A549 (cell line): ENCODE measurements around the gene SETD1B. TPM values are rescaled to one million over a fixed set of nuclear protein-coding genes. Genes with fewer than 3 reads are reported as not detected.

Experiments used
- ATAC-seq, 2 experiments: fragments of 200-7000 bp in 1 of 2; fragments of >200 bp in 1 of 2; cut with Nextera tagmentation in 1 of 2; cut with Tn5 transposase in 1 of 2; 3 replicates each; pipeline versions ENCODE4 v1.8.0 to v1.9.1; 2018 to 2020; ENCODE audit warnings: mild to moderate bottlenecking in 1 of 2, moderate library complexity in 1 of 2
- CTCF ChIA-PET: fragments of 300-600 bp; sonication (Branson Sonifier 250); formaldehyde crosslinking; extraction: SDS; loops from one replicate; lab custom pipeline; 2021; ENCODE audit warnings: antibody characterized with exemption, inconsistent platforms; lab: Yijun Ruan, JAX
- POLR2A ChIA-PET: fragments of 350-600 bp; formaldehyde crosslinking; extraction: SDS; loops from one replicate; lab custom pipeline; 2021; ENCODE audit warnings: antibody characterized with exemption, inconsistent platforms; lab: Yijun Ruan, JAX
- DNase-seq, 2 experiments: peaks; one replicate each; pipeline versions ENCODE4 v3.0.0 to v3.0.0-alpha.2; 2011 to 2016; ENCODE audit warnings: low read depth in 1 of 2, low spot score in 1 of 2
- FAIRE-seq: peaks from 2 replicates; lab custom pipeline; 2011; peaks lifted over from hg19 to GRCh38; lab: Jason Lieb, UNC
- H3K27ac ChIP-seq, 2 experiments: fragments of >200 bp; sonication (Bioruptor Twin); formaldehyde crosslinking; 3 replicates each; pipeline ENCODE4 v1.5.1; 2016 to 2017
- H3K4me1 ChIP-seq: fragments of >200 bp; sonication (Bioruptor Twin); formaldehyde crosslinking; 3 replicates; pipeline ENCODE4 v1.6.1; 2016
- H3K4me2 ChIP-seq: fragments of >200 bp; sonication (Bioruptor Twin); formaldehyde crosslinking; 3 replicates; pipeline ENCODE4 v1.6.1; 2016
- H3K4me3 ChIP-seq: fragments of >200 bp; sonication (Bioruptor Twin); formaldehyde crosslinking; 3 replicates; pipeline ENCODE4 v1.5.1; 2016
- H3K9me3 ChIP-seq: fragments of >200 bp; sonication (Bioruptor Twin); formaldehyde crosslinking; 3 replicates; pipeline ENCODE4 v1.6.1; 2016
- CBX8 ChIP-seq: fragments of 200-600 bp; sonication (generic); IDR thresholded peaks from 2 replicates; pipeline ENCODE4 v1.6.1; 2016
- CEBPB ChIP-seq, 2 experiments: fragments of >200 bp in 1 of 2; sonication (Bioruptor Twin) in 1 of 2; formaldehyde crosslinking in 1 of 2; IDR thresholded peaks; 2 replicates each; pipeline ENCODE4 v1.6.1; 2012 to 2016
- CHD2 ChIP-seq: fragments of 150-350 bp; IDR thresholded peaks from 2 replicates; pipeline ENCODE4 v1.6.1; 2014; ENCODE audit warnings: low read length; ENCODE audit not compliant: partially characterized antibody
- CTCF ChIP-seq: fragments of >200 bp; sonication (Bioruptor Twin); formaldehyde crosslinking; IDR thresholded peaks from 3 replicates; pipeline ENCODE4 v1.5.1; 2016
- E2F6 ChIP-seq: IDR thresholded peaks from 2 replicates; pipeline ENCODE4 v1.6.1; 2012; ENCODE audit warnings: low read depth, borderline replicate concordance
- ELK1 ChIP-seq: fragments of 150-350 bp; IDR thresholded peaks from 2 replicates; pipeline ENCODE4 v1.6.1; 2014; ENCODE audit warnings: low read depth, mild to moderate bottlenecking, low read length
- FOSB ChIP-seq: fragments of 250-450 bp; sonication (Bioruptor Pico); IDR thresholded peaks from 2 replicates; pipeline ENCODE4 v1.5.0; 2020; ENCODE audit warnings: mild to moderate bottlenecking, moderate library complexity
- GATA3 ChIP-seq: IDR thresholded peaks from 2 replicates; pipeline ENCODE4 v1.6.1; 2012; ENCODE audit warnings: borderline replicate concordance
- HDAC2 ChIP-seq: fragments of 200-600 bp; sonication (generic); IDR thresholded peaks from 2 replicates; pipeline ENCODE4 v1.6.1; 2016
- HES2 ChIP-seq: fragments of >200 bp; sonication (Bioruptor Twin); formaldehyde crosslinking; IDR thresholded peaks from 2 replicates; pipeline ENCODE4 v1.6.1; 2016
- JUN ChIP-seq, 2 experiments: fragments of >200 bp; sonication (Bioruptor Twin); formaldehyde crosslinking; IDR thresholded peaks; 2 replicates in 1 of 2; 3 replicates in 1 of 2; pipeline ENCODE4 v1.6.1; 2016 to 2017
- KDM5A ChIP-seq: fragments of 200-600 bp; sonication (generic); IDR thresholded peaks from 2 replicates; pipeline ENCODE4 v1.6.1; 2016; ENCODE audit warnings: antibody characterized with exemption, mild to moderate bottlenecking
- MAFK ChIP-seq: fragments of 450-650 bp; IDR thresholded peaks from 2 replicates; pipeline ENCODE4 v1.6.1; 2014; ENCODE audit not compliant: partially characterized antibody
- MAX ChIP-seq: IDR thresholded peaks from 2 replicates; pipeline ENCODE4 v1.6.1; 2012
- MAZ ChIP-seq: fragments of 150-350 bp; IDR thresholded peaks from 2 replicates; pipeline ENCODE4 v1.6.1; 2014; ENCODE audit warnings: antibody characterized with exemption, low read depth, low read length, borderline replicate concordance
- MYC ChIP-seq: IDR thresholded peaks from 2 replicates; pipeline ENCODE4 v1.6.1; 2012; ENCODE audit warnings: mild to moderate bottlenecking, inconsistent platforms, low read length, improper control_type of control experiment, borderline replicate concordance
- NR3C1 ChIP-seq: fragments of >200 bp; sonication (Bioruptor Twin); formaldehyde crosslinking; IDR thresholded peaks from 3 replicates; pipeline ENCODE4 v1.6.1; 2017
- PHF8 ChIP-seq: fragments of 200-600 bp; sonication (generic); IDR thresholded peaks from 2 replicates; pipeline ENCODE4 v1.6.1; 2016; ENCODE audit warnings: low read depth, mild to moderate bottlenecking, antibody characterized with exemption, moderate library complexity, borderline replicate concordance
- POLR2A ChIP-seq: IDR thresholded peaks from 2 replicates; pipeline ENCODE4 v1.6.1; 2012; ENCODE audit warnings: mild to moderate bottlenecking, low read length
- RAD21 ChIP-seq, 2 experiments: fragments of >200 bp in 1 of 2; sonication (Bioruptor Twin) in 1 of 2; formaldehyde crosslinking in 1 of 2; IDR thresholded peaks in 1 of 2; conservative IDR thresholded peaks in 1 of 2; 2 replicates in 1 of 2; 3 replicates in 1 of 2; pipeline ENCODE4 v1.6.1; 2012 to 2018; ENCODE audit warnings: inconsistent platforms in 1 of 2
- RNF2 ChIP-seq: fragments of 200-600 bp; sonication (generic); IDR thresholded peaks from 2 replicates; pipeline ENCODE4 v1.6.1; 2016; ENCODE audit warnings: low read depth, mild to moderate bottlenecking, antibody characterized with exemption, moderate library complexity, borderline replicate concordance
- SMC3 ChIP-seq: fragments of >200 bp; sonication (Bioruptor Twin); formaldehyde crosslinking; IDR thresholded peaks from 3 replicates; pipeline ENCODE4 v1.6.1; 2018; ENCODE audit warnings: inconsistent platforms
- SREBF2 ChIP-seq: fragments of 450-650 bp; IDR thresholded peaks from 2 replicates; pipeline ENCODE4 v1.6.1; 2014; ENCODE audit warnings: mild to moderate bottlenecking, moderate library complexity
- TFCP2L1 ChIP-seq: fragments of 250-450 bp; sonication (Bioruptor Pico); IDR thresholded peaks from 2 replicates; pipeline ENCODE4 v1.5.0; 2021; ENCODE audit warnings: mild to moderate bottlenecking
- ZNF302 ChIP-seq: fragments of 250-450 bp; sonication (Bioruptor Pico); IDR thresholded peaks from 2 replicates; pipeline ENCODE4 v1.9.0; 2021; ENCODE audit warnings: inconsistent platforms, mild to moderate bottlenecking, moderate library complexity
- WGBS: methylation state at CpG from one replicate; pipeline ENCODE4 v1.1.6; 2017; ENCODE audit errors: missing lambda C conversion rate; 5-methylcytosine and 5-hydroxymethylcytosine counted together
- polyA plus RNA-seq, 4 experiments: library from polyadenylated mRNA; depleted of rRNA in 3 of 4; stranded (reverse); fragments of >200 nt; fragmentation: RNase III in 1 of 4; extraction: RNeasy Plus Mini Kit Qiagen cat#74134 plus additional on column Dnase treatment in 1 of 4; gene quantifications; 2 replicates in 3 of 4; 3 replicates in 1 of 4; pipeline ENCODE4 v1.2.3, GENCODE V29; 2011 to 2017

The SETD1B gene
- polyA plus RNA-seq, 2 of the 4 experiments (the other 2 are of a cell fraction) = 1.1 to 8.6 TPM

GRCh38 chr12:121810234-121810817, 6.5 kb downstream of the SETD1B start:
- WGBS = 92% methylated on average over 14 of the region's 33 CpGs
- POLR2A ChIA-PET = interaction anchor here (0.9 to 2.9 kb wide), 4 partner anchors 8 to 16 kb away, joined by 4 to 43 read pairs (median 20); partner anchors contain the start of genes RHOF and SETD1B
- H3K4me1 ChIP-seq = peaks cover 50% of the 10 kb centered on the region
- no peak for TF ChIP-seq FOSB (CRISPR knock-in tag)
- TF ChIP-seq HDAC2 = no peak
- TF ChIP-seq MAX = no peak
- TF ChIP-seq GATA3 = no peak
- no peak for TF ChIP-seq CEBPB (IDR thresholded peaks at IDR 0.05)
- TF ChIP-seq CBX8 = no peak
- no peak for TF ChIP-seq NR3C1
- TF ChIP-seq SREBF2 = no peak
- no peak for TF ChIP-seq KDM5A
- TF ChIP-seq PHF8 = no peak
- TF ChIP-seq TFCP2L1 = no peak
- no peak for TF ChIP-seq ZNF302 (CRISPR knock-in tag)
- TF ChIP-seq MYC = no peak
- no peak overlapping the region for H3K4me3 ChIP-seq
- FAIRE-seq (no peak), DNase-seq (no peak), ATAC-seq (no peak)
- CTCF ChIA-PET = interaction anchor here (0.6 to 72.2 kb wide), 7 partner anchors 0 to 128 kb away, joined by 3 to 2657 read pairs (median 15); partner anchors contain the start of genes PSMD9, RHOF and SETD1B
- no peak overlapping the region for H3K27ac ChIP-seq
- no peak overlapping the region; the same call in 2 of the 3 replicates for H3K4me2 ChIP-seq
- H3K9me3 ChIP-seq = no peaks in the 10 kb centered on the region

GRCh38 chr12:121810833-121811433, 7.1 kb downstream of the SETD1B start:
- Histone ChIP-seq H3K4me1 (peaks cover 47% of the 10 kb centered on the region), H3K9me3 (no peaks in the 10 kb centered on the region), H3K4me2 (peak overlapping the region; percentile 97), H3K27ac (peak overlapping the region; percentile 74 to 85; a peak in 4 of 6 replicates), H3K4me3 (peak overlapping the region; percentile 53; the same call in 1 of the 3 replicates)
- 71% methylated on average over 6 of the region's 6 CpGs for WGBS
- FAIRE-seq (no peak), ATAC-seq (0 out of 6 replicates have a peak, but pooled peaks have one; percentile 0 to 6), DNase-seq (no peak)
- TF ChIP-seq RNF2 (no peak), CEBPB (IDR thresholded peaks at IDR 0.05) (peak in 1 of 2 experiments; percentile 60; a peak in 2 of 4 replicates)
- ChIA-PET POLR2A (interaction anchor here (0.9 to 2.9 kb wide), 5 partner anchors 9 to 78 kb away, joined by 4 to 43 read pairs (median 6); partner anchors contain the start of genes PSMD9, RHOF and SETD1B), CTCF (interaction anchor here (0.6 to 72.2 kb wide), 16 partner anchors 0 to 509 kb away, joined by 3 to 2657 read pairs (median 6); partner anchors contain the start of genes PSMD9, RHOF and SETD1B)

- H3K4me3 ChIP-seq = peak overlapping the region; percentile 53
- ATAC-seq (peak; percentile 81 to 89), DNase-seq (peak; percentile 70 to 72), FAIRE-seq (no peak)
- peak overlapping the region; percentile 74 to 85 for H3K27ac ChIP-seq
- peaks cover 39% of the 10 kb centered on the region for H3K4me1 ChIP-seq
- no peaks in the 10 kb centered on the region for H3K9me3 ChIP-seq
- TF ChIP-seq SMC3 (peak; percentile 89), POLR2A (no peak), KDM5A (peak; percentile 81; the same call in 1 of the 2 replicates), ELK1 (no peak), HES2 (no peak), MAZ (peak; percentile 80), MAFK (no peak), MAX (peak; percentile 27), CTCF (peak; percentile 97), CHD2 (no peak), RNF2 (0 out of 2 replicates have a peak, but pooled peaks have one; percentile 47), RAD21 (conservative IDR thresholded peaks at IDR 0.05 in 1 of 2, IDR thresholded peaks at IDR 0.05 in 1 of 2) (peak; percentile 54 to 92; a peak in 4 of 5 replicates), E2F6 (peak; percentile 40; the same call in 1 of the 2 replicates), JUN (IDR thresholded peaks at IDR 0.05) (peak in 1 of 2 experiments; percentile 58; a peak in 2 of 5 replicates), FOSB (CRISPR knock-in tag) (no peak)
- CTCF ChIA-PET = interaction anchor here (0.6 to 72.2 kb wide), 33 partner anchors 1 to 509 kb away, joined by 3 to 2657 read pairs (median 3); partner anchors contain the start of genes PSMD9, RHOF and SETD1B
- POLR2A ChIA-PET = interaction anchor here (0.9 to 2.9 kb wide), 7 partner anchors 9 to 125 kb away, joined by 3 to 43 read pairs (median 5); partner anchors contain the start of genes PSMD9, RHOF and SETD1B
- WGBS = 8% methylated on average over 25 of the region's 46 CpGs
- peak overlapping the region; percentile 97 for H3K4me2 ChIP-seq
These were observed 7.9 kb downstream of the SETD1B start for GRCh38 chr12:121811434-121812319.
